A673 (cell line): ENCODE results near the gene TJAP1.

ENCODE experiments used
- CTCF ChIP-seq: fragments of 300-800, 200-600 bp; sonication (generic); conservative IDR thresholded peaks from 2 replicates; pipeline ENCODE4 v1.5.1; 2017; ENCODE audit warnings: low read depth, mild to moderate bottlenecking, antibody characterized with exemption, low read length, moderate library complexity, mixed read lengths
- EZH2 ChIP-seq: fragments of 200-600 bp; sonication (generic); IDR thresholded peaks from 2 replicates; pipeline ENCODE4 v1.6.1; 2017; ENCODE audit warnings: borderline replicate concordance, low read depth, mild to moderate bottlenecking, mixed read lengths, antibody characterized with exemption, low read length; ENCODE audit not compliant: poor library complexity, severe bottlenecking

GRCh38 chr6:43516367-43516696 is 39.0 kb downstream of the TJAP1 start:
- TF ChIP-seq CTCF = no peak
- TF ChIP-seq EZH2 = no peak
